Loucy (cell line): ENCODE results near the gene RANBP17.

Source experiments
- H2AFZ ChIP-seq: fragments of 200-600 bp; sonication (generic); 2 replicates; pipeline ENCODE4 v1.6.0; 2016; ENCODE audit warnings: antibody characterized with exemption, mild to moderate bottlenecking, low read length, moderate library complexity
- H3F3A ChIP-seq: fragments of 200-600 bp; 2 replicates; pipeline ENCODE4 v1.6.0; 2016; ENCODE audit warnings: antibody characterized with exemption, low read depth, mild to moderate bottlenecking
- H3K27me3 ChIP-seq: fragments of 200-600 bp; sonication (generic); 2 replicates; pipeline ENCODE4 v1.6.1; 2014; ENCODE audit warnings: low read length, mild to moderate bottlenecking; ENCODE audit not compliant: insufficient read depth, poor library complexity, severe bottlenecking
- H3K36me3 ChIP-seq: fragments of 200-600 bp; sonication (generic); 2 replicates; pipeline ENCODE4 v1.6.1; 2016; ENCODE audit warnings: low read length; ENCODE audit not compliant: insufficient read depth
- H3K4me1 ChIP-seq: fragments of 200-600 bp; sonication (generic); 2 replicates; pipeline ENCODE4 v1.5.1; 2014; ENCODE audit warnings: low read length, mild to moderate bottlenecking; ENCODE audit not compliant: insufficient read depth, poor library complexity, severe bottlenecking
- H3K4me2 ChIP-seq: fragments of 200-600 bp; sonication (generic); 2 replicates; pipeline ENCODE4 v1.6.0; 2014; ENCODE audit warnings: antibody characterized with exemption, low read length, low read depth, mild to moderate bottlenecking; ENCODE audit not compliant: poor library complexity, severe bottlenecking
- H3K4me3 ChIP-seq: fragments of 200-600 bp; sonication (generic); 2 replicates; pipeline ENCODE4 v1.5.1; 2014; ENCODE audit warnings: low read length, mild to moderate bottlenecking, mixed read lengths; ENCODE audit not compliant: poor library complexity, severe bottlenecking
- H3K79me2 ChIP-seq: fragments of 200-600 bp; sonication (generic); 2 replicates; pipeline ENCODE4 v1.6.1; 2014; ENCODE audit warnings: low read length; ENCODE audit not compliant: insufficient read depth
- H3K9ac ChIP-seq: fragments of 200-600 bp; sonication (generic); 2 replicates; pipeline ENCODE4 v1.6.0; 2014; ENCODE audit warnings: mild to moderate bottlenecking, low read depth, low read length, moderate library complexity; ENCODE audit not compliant: poor library complexity, severe bottlenecking
- H3K9me2 ChIP-seq: fragments of 200-600 bp; sonication (generic); replicated peaks from 2 replicates; pipeline ENCODE4 v1.6.1; 2016; ENCODE audit warnings: low read depth, low read length, mixed read lengths
- H3K9me3 ChIP-seq: fragments of 200-600 bp; sonication (generic); 2 replicates; pipeline ENCODE4 v1.6.1; 2014; ENCODE audit warnings: mild to moderate bottlenecking, antibody characterized with exemption, low read length, low read depth; ENCODE audit not compliant: insufficient read depth
- H4K20me1 ChIP-seq: fragments of 200-600 bp; sonication (generic); 2 replicates; pipeline ENCODE4 v1.6.0; 2014; ENCODE audit warnings: antibody characterized with exemption, low read length, mild to moderate bottlenecking; ENCODE audit not compliant: insufficient read depth, poor library complexity, severe bottlenecking
- CTCF ChIP-seq: fragments of 200-600 bp; sonication (generic); conservative IDR thresholded peaks from 2 replicates; pipeline ENCODE4 v1.5.1; 2014; ENCODE audit warnings: mild to moderate bottlenecking, antibody characterized with exemption, low read length
- EZH2phosphoT487 ChIP-seq: fragments of 200-600 bp; IDR thresholded peaks from 2 replicates; pipeline ENCODE4 v1.6.1; 2018; ENCODE audit warnings: antibody characterized with exemption, mild to moderate bottlenecking, moderate library complexity, borderline replicate concordance

RANBP17 gene

GRCh38 chr5:170986598-170986997 lies 124.8 kb downstream of the RANBP17 start:
- TF ChIP-seq EZH2phosphoT487 (no peak), CTCF (peak; percentile 26; the same call in 1 of the 2 replicates)
- no peak overlapping the region for H3K4me3 ChIP-seq
- H3K4me2 ChIP-seq = no peak overlapping the region

GRCh38 chr5:170993476-170993875 lies 131.7 kb downstream of the RANBP17 start:
- Histone ChIP-seq H3K9me3 (no peaks in the 10 kb centered on the region), H3K79me2 (no peaks in the 10 kb centered on the region), H3K4me3 (no peak overlapping the region), H3K9ac (no peak overlapping the region), H3F3A (no peaks in the 10 kb centered on the region), H3K4me1 (no peaks in the 10 kb centered on the region), H2AFZ (no peak overlapping the region), H3K27me3 (no peaks in the 10 kb centered on the region), H3K9me2 (no peaks in the 10 kb centered on the region), H3K36me3 (no peaks in the 10 kb centered on the region), H3K4me2 (no peak overlapping the region), H4K20me1 (no peaks in the 10 kb centered on the region)
- TF ChIP-seq EZH2phosphoT487 (no peak), CTCF (no peak)

More at GRCh38 chr5:170986598-170986997, 124.8 kb downstream of the RANBP17 start:
- Histone ChIP-seq H3K4me1 (no peaks in the 10 kb centered on the region), H3F3A (no peaks in the 10 kb centered on the region), H4K20me1 (no peaks in the 10 kb centered on the region), H3K36me3 (no peaks in the 10 kb centered on the region), H3K9ac (no peak overlapping the region), H3K9me2 (no peaks in the 10 kb centered on the region), H2AFZ (no peak overlapping the region), H3K79me2 (no peaks in the 10 kb centered on the region), H3K9me3 (no peaks in the 10 kb centered on the region), H3K27me3 (no peaks in the 10 kb centered on the region)

- no peak overlapping the region for H3K4me3 ChIP-seq
- H3K27me3 ChIP-seq = no peaks in the 10 kb centered on the region
- H3K9ac ChIP-seq = no peak overlapping the region
- TF ChIP-seq CTCF = no peak
- TF ChIP-seq EZH2phosphoT487 = no peak
- H3K4me2 ChIP-seq = no peak overlapping the region
- no peaks in the 10 kb centered on the region for H3K4me1 ChIP-seq
- H3K79me2 ChIP-seq = no peaks in the 10 kb centered on the region
- no peaks in the 10 kb centered on the region for H3F3A ChIP-seq
- H2AFZ ChIP-seq = no peak overlapping the region
- H4K20me1 ChIP-seq = no peaks in the 10 kb centered on the region
- H3K36me3 ChIP-seq = no peaks in the 10 kb centered on the region
- no peaks in the 10 kb centered on the region for H3K9me2 ChIP-seq
- H3K9me3 ChIP-seq = no peaks in the 10 kb centered on the region
Measured at GRCh38 chr5:171010086-171010485, 148.3 kb downstream of the RANBP17 start.
